ENCODE results near the gene C1D.

The C1D gene

GRCh38 chr2:68041704-68042245 is 21.0 kb downstream of the C1D start:
- no peak for TF ChIP-seq SIN3A (IDR thresholded peaks at IDR 0.05; ENCODE audit: borderline replicate concordance, insufficient read depth, low read length)
- no peak for TF ChIP-seq POLR2AphosphoS5 (IDR thresholded peaks at IDR 0.05; ENCODE audit: low read depth, low read length)
- no peak for TF ChIP-seq FOXP2 (optimal IDR thresholded peaks at IDR 0.05; ENCODE audit: borderline replicate concordance, extremely low read depth, extremely low read length, insufficient read depth)
- TF ChIP-seq TAF1 (IDR thresholded peaks at IDR 0.05; ENCODE audit: borderline replicate concordance, insufficient read depth, low read length), result no peak
- TF ChIP-seq, protein P1, sequence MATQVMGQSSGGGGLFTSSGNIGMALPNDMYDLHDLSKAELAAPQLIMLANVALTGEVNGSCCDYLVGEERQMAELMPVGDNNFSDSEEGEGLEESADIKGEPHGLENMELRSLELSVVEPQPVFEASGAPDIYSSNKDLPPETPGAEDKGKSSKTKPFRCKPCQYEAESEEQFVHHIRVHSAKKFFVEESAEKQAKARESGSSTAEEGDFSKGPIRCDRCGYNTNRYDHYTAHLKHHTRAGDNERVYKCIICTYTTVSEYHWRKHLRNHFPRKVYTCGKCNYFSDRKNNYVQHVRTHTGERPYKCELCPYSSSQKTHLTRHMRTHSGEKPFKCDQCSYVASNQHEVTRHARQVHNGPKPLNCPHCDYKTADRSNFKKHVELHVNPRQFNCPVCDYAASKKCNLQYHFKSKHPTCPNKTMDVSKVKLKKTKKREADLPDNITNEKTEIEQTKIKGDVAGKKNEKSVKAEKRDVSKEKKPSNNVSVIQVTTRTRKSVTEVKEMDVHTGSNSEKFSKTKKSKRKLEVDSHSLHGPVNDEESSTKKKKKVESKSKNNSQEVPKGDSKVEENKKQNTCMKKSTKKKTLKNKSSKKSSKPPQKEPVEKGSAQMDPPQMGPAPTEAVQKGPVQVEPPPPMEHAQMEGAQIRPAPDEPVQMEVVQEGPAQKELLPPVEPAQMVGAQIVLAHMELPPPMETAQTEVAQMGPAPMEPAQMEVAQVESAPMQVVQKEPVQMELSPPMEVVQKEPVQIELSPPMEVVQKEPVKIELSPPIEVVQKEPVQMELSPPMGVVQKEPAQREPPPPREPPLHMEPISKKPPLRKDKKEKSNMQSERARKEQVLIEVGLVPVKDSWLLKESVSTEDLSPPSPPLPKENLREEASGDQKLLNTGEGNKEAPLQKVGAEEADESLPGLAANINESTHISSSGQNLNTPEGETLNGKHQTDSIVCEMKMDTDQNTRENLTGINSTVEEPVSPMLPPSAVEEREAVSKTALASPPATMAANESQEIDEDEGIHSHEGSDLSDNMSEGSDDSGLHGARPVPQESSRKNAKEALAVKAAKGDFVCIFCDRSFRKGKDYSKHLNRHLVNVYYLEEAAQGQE (IDR thresholded peaks at IDR 0.05; ENCODE audit: insufficient read depth in 1 of 2, low read depth in 2 of 2, low read length in 2 of 2), result no peak

DNA sequence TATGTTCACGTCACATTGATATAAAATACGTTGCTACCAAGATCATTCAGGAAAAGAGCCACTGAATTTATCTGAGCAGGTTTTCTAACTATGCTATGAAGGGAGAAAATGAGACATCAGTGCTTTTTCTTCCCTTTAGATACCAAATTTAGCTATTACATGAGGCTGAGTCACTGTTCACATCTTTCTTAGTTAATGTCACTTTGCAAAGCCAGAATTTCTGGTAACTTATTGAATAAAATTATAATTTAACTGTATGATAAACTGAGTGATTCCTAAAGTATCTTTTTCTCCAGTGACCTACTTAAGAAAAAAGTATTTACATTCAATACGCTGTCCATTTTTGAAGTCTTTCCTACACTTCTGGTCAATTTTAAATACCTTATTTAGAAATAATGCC is 22.7 kb downstream of the C1D start:
- TF ChIP-seq, protein P1 (IDR thresholded peaks at IDR 0.05; ENCODE audit: insufficient read depth in 1 of 2, low read depth in 2 of 2, low read length in 2 of 2), result no peak
- TF ChIP-seq POLR2AphosphoS5 (IDR thresholded peaks at IDR 0.05; ENCODE audit: low read depth, low read length) (no peak), SIN3A (IDR thresholded peaks at IDR 0.05; ENCODE audit: borderline replicate concordance, insufficient read depth, low read length) (no peak), TAF1 (IDR thresholded peaks at IDR 0.05; ENCODE audit: borderline replicate concordance, insufficient read depth, low read length) (no peak), FOXP2 (optimal IDR thresholded peaks at IDR 0.05; ENCODE audit: borderline replicate concordance, extremely low read depth, extremely low read length, insufficient read depth) (no peak)

DNA sequence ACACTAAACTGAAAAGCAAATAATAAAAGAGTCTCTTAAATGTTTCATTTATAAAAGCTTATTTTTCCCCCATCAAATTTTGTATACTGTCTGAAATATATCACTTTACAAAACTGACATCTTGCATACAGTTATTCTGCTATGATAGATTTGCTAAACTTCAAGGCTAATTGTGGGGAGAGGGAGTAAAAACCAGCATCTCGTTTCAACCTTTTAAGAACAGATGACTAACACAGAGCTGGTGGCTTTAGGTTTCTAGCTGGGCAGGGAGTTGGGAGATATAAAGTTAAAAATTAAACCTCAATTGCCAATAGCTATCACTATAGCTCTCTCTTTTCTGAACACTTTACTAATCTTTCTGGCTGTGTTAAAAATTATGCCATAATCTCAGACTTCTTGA is 23.5 kb downstream of the C1D start:
- TF ChIP-seq, protein P1 (IDR thresholded peaks at IDR 0.05; ENCODE audit: insufficient read depth in 1 of 2, low read depth in 2 of 2, low read length in 2 of 2), result no peak
- no peak for TF ChIP-seq FOXP2 (optimal IDR thresholded peaks at IDR 0.05; ENCODE audit: borderline replicate concordance, extremely low read depth, extremely low read length, insufficient read depth)
- TF ChIP-seq TAF1 (IDR thresholded peaks at IDR 0.05; ENCODE audit: borderline replicate concordance, insufficient read depth, low read length), result no peak
- no peak for TF ChIP-seq POLR2AphosphoS5 (IDR thresholded peaks at IDR 0.05; ENCODE audit: low read depth, low read length)
- TF ChIP-seq SIN3A (IDR thresholded peaks at IDR 0.05; ENCODE audit: borderline replicate concordance, insufficient read depth, low read length), result no peak

GRCh38 chr2:68032702-68033101 is 30.1 kb downstream of the C1D start:
- TF ChIP-seq FOXP2 (optimal IDR thresholded peaks at IDR 0.05; ENCODE audit: borderline replicate concordance, extremely low read depth, extremely low read length, insufficient read depth), result no peak
- no peak for TF ChIP-seq TAF1 (IDR thresholded peaks at IDR 0.05; ENCODE audit: borderline replicate concordance, insufficient read depth, low read length)
- no peak for TF ChIP-seq SIN3A (IDR thresholded peaks at IDR 0.05; ENCODE audit: borderline replicate concordance, insufficient read depth, low read length)
- TF ChIP-seq, protein P1 (IDR thresholded peaks at IDR 0.05; ENCODE audit: insufficient read depth in 1 of 2, low read depth in 2 of 2, low read length in 2 of 2), result no peak
- TF ChIP-seq POLR2AphosphoS5 (IDR thresholded peaks at IDR 0.05; ENCODE audit: low read depth, low read length), result no peak
